Spleen (tissue), 11 donors: ENCODE data around the gene HIPK2. TPM values are rescaled to one million over a fixed set of nuclear protein-coding genes. Genes with fewer than 3 reads are reported as not detected.

Experiments
- DNase-seq: peaks from one replicate; pipeline ENCODE4 v3.0.0-alpha.2; 2020
- H3K27ac ChIP-seq, 8 donors: fragments of 200-600 bp; sonication (generic) in 7 of 8; 1 replicate in 4 of 8; 2 replicates in 4 of 8; pipeline versions ENCODE4 v1.5.0 to v1.8.0; 2016 to 2021; ENCODE audit warnings: inconsistent platforms in 4 of 8, mild to moderate bottlenecking in 4 of 8, moderate library complexity in 1 of 8
- H3K27me3 ChIP-seq, 7 donors: fragments of 200-600 bp; sonication (generic) in 6 of 7; replicated peaks in 1 of 7; 1 replicate in 4 of 7; 2 replicates in 3 of 7; pipeline versions ENCODE4 v1.5.0 to v1.8.0; 2016 to 2021; ENCODE audit warnings: inconsistent platforms in 3 of 7, mild to moderate bottlenecking in 1 of 7
- H3K36me3 ChIP-seq, 6 donors: fragments of 200-600 bp; sonication (generic) in 5 of 6; 1 replicate in 4 of 6; 2 replicates in 2 of 6; pipeline versions ENCODE4 v1.5.0 to v1.8.0; 2016 to 2021; ENCODE audit warnings: inconsistent platforms in 2 of 6
- H3K4me1 ChIP-seq, 6 donors: fragments of 200-600 bp; sonication (generic) in 5 of 6; 1 replicate in 3 of 6; 2 replicates in 3 of 6; pipeline versions ENCODE4 v1.5.0 to v1.8.0; 2016 to 2021; ENCODE audit warnings: inconsistent platforms in 3 of 6
- H3K4me3 ChIP-seq, 8 donors: fragments of 200-600 bp; sonication (generic) in 7 of 8; 1 replicate in 4 of 8; 2 replicates in 4 of 8; pipeline versions ENCODE4 v1.5.0 to v1.8.0; 2016 to 2021; ENCODE audit warnings: inconsistent platforms in 4 of 8, mild to moderate bottlenecking in 4 of 8, moderate library complexity in 2 of 8
- H3K9me3 ChIP-seq, 8 donors: fragments of 200-600 bp; sonication (generic) in 7 of 8; 1 replicate in 4 of 8; 2 replicates in 4 of 8; pipeline versions ENCODE4 v1.5.0 to v1.8.0; 2016 to 2021; ENCODE audit warnings: inconsistent platforms in 4 of 8
- POLR2A ChIP-seq, 3 donors: fragments of 450-650 bp; IDR thresholded peaks; one replicate each; pipeline ENCODE4 v1.5.1; 2017; ENCODE audit warnings: antibody characterized with exemption in 3 of 3, mild to moderate bottlenecking in 1 of 3
- POLR2AphosphoS5 ChIP-seq, 3 donors: sonication (generic); formaldehyde crosslinking; IDR thresholded peaks; one replicate each; pipeline ENCODE4 v1.5.1; 2017; ENCODE audit warnings: antibody characterized with exemption in 3 of 3
- WGBS, 5 donors: extraction: QIAGEN DNeasy Blood & Tissue Kit in 3 of 5; methylation state at CpG; one replicate each; pipeline versions ENCODE4 v1.1.5 to v1.1.7; 2013 to 2018; 5-methylcytosine and 5-hydroxymethylcytosine counted together
- intact Hi-C: fragments of 100-400 bp; cut with DNase I; formaldehyde crosslinking; loops from one replicate; pipeline ENCODE4 v1.15.0; 2023; ENCODE audit warnings: low total_unique reads
- polyA plus RNA-seq, 3 donors: library from polyadenylated mRNA; stranded (reverse); fragments of 200-250 nt; gene quantifications; one replicate each; pipeline ENCODE4 v1.2.1, GENCODE V29; 2013
- total RNA-seq, 7 donors: library from RNA; depleted of rRNA in 3 of 7; stranded (reverse); fragments of >200 nt in 3 of 7; fragmentation: NEBNext Ultra II Directional in 4 of 7; extraction: Animal tissue kit (Norgen Biotek cat#: 25700) in 4 of 7; gene quantifications; one replicate each; pipeline versions ENCODE4 v1.1.0 to v1.2.1, GENCODE V29; 2016 to 2021
- TF ChIP-seq, protein P1 (sequence below), 11 experiments: fragments of 200-600 bp in 7 of 11; fragments of 450-650 bp in 4 of 11; sonication (generic) in 4 of 11; IDR thresholded peaks in 8 of 11; conservative IDR thresholded peaks in 3 of 11; 1 replicate in 7 of 11; 2 replicates in 4 of 11; pipeline versions ENCODE4 v1.4.0 to v1.8.0; 2016 to 2021; ENCODE audit warnings: antibody characterized with exemption in 11 of 11, inconsistent platforms in 4 of 11, mild to moderate bottlenecking in 1 of 11
- donor health status: healthy with polysubstance abuse.
- donor health status: DM: no; HTN: no; CAD: no; lungs with moderate emphysema.
- donor health status: DM: no; HTN: no; CAD: no.
- donor health status: Bipolar disorder and iron deficiency.
- donor health status: healthy.
- donor health status: DM: no; HTN: no; CAD: no.
- donor health status: DM: yes; HTN: yes; CAD: no.

HIPK2 gene
- total and polyA plus RNA-seq, 10 donors, result 1.7 to 97.5 (median 51.8) TPM

GRCh38 chr7:139791316-139791715 lies 13.5 kb upstream of the HIPK2 start:
- Histone ChIP-seq H3K4me3 (no peak overlapping the region), H3K27ac (no peak overlapping the region), H3K4me1 (no peaks in the 10 kb centered on the region), H3K9me3 (no peaks in the 10 kb centered on the region), H3K27me3 (no peaks in the 10 kb centered on the region), H3K36me3 (no peaks in the 10 kb centered on the region)
- TF ChIP-seq, protein P1, sequence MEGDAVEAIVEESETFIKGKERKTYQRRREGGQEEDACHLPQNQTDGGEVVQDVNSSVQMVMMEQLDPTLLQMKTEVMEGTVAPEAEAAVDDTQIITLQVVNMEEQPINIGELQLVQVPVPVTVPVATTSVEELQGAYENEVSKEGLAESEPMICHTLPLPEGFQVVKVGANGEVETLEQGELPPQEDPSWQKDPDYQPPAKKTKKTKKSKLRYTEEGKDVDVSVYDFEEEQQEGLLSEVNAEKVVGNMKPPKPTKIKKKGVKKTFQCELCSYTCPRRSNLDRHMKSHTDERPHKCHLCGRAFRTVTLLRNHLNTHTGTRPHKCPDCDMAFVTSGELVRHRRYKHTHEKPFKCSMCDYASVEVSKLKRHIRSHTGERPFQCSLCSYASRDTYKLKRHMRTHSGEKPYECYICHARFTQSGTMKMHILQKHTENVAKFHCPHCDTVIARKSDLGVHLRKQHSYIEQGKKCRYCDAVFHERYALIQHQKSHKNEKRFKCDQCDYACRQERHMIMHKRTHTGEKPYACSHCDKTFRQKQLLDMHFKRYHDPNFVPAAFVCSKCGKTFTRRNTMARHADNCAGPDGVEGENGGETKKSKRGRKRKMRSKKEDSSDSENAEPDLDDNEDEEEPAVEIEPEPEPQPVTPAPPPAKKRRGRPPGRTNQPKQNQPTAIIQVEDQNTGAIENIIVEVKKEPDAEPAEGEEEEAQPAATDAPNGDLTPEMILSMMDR (IDR thresholded peaks at IDR 0.05 in 8 of 11, conservative IDR thresholded peaks at IDR 0.05 in 3 of 11), result no peak
- TF ChIP-seq POLR2AphosphoS5 (IDR thresholded peaks at IDR 0.05) (no peak), POLR2A (IDR thresholded peaks at IDR 0.05) (no peak)
- no peak for DNase-seq
- intact Hi-C loops, result no loop called here
- 92 to 94% (median 93%) methylated on average over 7 of the region's 7 CpGs for WGBS, 5 donors

DNA sequence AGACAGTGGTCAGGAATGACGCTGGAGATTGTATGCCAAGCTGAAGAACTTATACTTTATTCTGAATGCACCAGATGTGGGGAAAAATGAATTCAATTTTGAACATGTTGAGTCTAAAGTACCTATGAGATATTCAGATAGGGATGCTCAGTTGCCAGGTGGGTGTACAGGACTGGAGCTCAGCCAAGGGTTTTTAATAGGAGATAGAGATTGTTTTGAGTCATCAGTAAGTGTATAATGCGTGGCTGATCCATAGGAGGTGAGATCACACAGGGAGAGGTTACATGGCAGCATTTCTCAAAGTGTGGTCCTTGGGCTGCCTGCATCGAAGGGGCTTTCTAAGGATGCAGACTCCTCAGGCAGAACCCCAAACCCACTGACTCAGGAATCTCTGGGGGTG lies 6.8 kb upstream of the HIPK2 start:
- WGBS, 5 donors, result 73 to 92% (median 88%) methylated on average over 3 of the region's 3 CpGs
- Histone ChIP-seq H3K27ac (no peak overlapping the region), H3K9me3 (no peaks in the 10 kb centered on the region), H3K36me3 (no peaks in the 10 kb centered on the region), H3K4me3 (no peak overlapping the region), H3K4me1 (no peaks in the 10 kb centered on the region), H3K27me3 (peaks cover 0 to 19% (median 0%) of the 10 kb centered on the region in 7 donors)
- intact Hi-C loops, result no loop called here
- no peak for TF ChIP-seq POLR2AphosphoS5 (IDR thresholded peaks at IDR 0.05)
- no peak for TF ChIP-seq POLR2A (IDR thresholded peaks at IDR 0.05)
- TF ChIP-seq, protein P1 (IDR thresholded peaks at IDR 0.05 in 8 of 11, conservative IDR thresholded peaks at IDR 0.05 in 3 of 11), result no peak
- no peak for DNase-seq

GRCh38 chr7:139783647-139784385 lies 6.0 kb upstream of the HIPK2 start:
- WGBS, 5 donors, result 46 to 77% (median 58%) methylated on average over 3 of the region's 3 CpGs
- H3K27me3 ChIP-seq, result peaks cover 0 to 24% (median 0%) of the 10 kb centered on the region in 7 donors
- intact Hi-C loops, result no loop called here
- TF ChIP-seq, protein P1 (IDR thresholded peaks at IDR 0.05 in 8 of 11, conservative IDR thresholded peaks at IDR 0.05 in 3 of 11), result no peak
- TF ChIP-seq POLR2AphosphoS5 (IDR thresholded peaks at IDR 0.05), result no peak
- TF ChIP-seq POLR2A (IDR thresholded peaks at IDR 0.05), result no peak
- H3K36me3 ChIP-seq, result no peaks in the 10 kb centered on the region
- H3K27ac ChIP-seq, result no peak overlapping the region
- no peak overlapping the region for H3K4me3 ChIP-seq
- peaks cover 0 to 8% (median 4%) of the 10 kb centered on the region in 6 donors for H3K4me1 ChIP-seq
- H3K9me3 ChIP-seq, result no peaks in the 10 kb centered on the region
- DNase-seq, result no peak

DNA sequence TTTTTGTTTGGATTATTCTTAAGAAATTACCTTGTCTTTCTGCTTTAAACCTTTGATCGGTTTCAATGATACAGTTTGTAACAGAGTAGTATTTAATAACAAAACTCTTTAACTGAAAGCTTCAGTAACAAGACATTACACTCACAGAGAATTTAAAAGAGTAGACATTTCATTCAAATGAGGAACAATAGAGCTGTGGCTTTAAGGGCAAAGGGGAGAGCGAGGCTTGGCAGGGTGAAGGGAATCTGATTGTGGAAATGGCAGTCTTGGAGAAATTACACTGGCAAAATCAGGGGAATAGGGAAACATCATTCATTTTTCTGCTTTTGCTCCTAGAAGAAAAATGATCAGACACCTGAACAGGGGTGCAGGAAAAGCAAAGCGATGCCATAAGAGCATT lies 5.1 kb upstream of the HIPK2 start:
- H3K36me3 ChIP-seq, result no peaks in the 10 kb centered on the region
- no peaks in the 10 kb centered on the region for H3K9me3 ChIP-seq
- H3K4me3 ChIP-seq, result no peak overlapping the region
- no peak for DNase-seq
- peaks cover 0 to 14% (median 9%) of the 10 kb centered on the region in 6 donors for H3K4me1 ChIP-seq
- TF ChIP-seq, protein P1 (IDR thresholded peaks at IDR 0.05 in 8 of 11, conservative IDR thresholded peaks at IDR 0.05 in 3 of 11), result no peak
- no peak for TF ChIP-seq POLR2A (IDR thresholded peaks at IDR 0.05)
- TF ChIP-seq POLR2AphosphoS5 (IDR thresholded peaks at IDR 0.05), result no peak
- WGBS, 5 donors, result 84 to 91% (median 88%) methylated on average over 3 of the region's 3 CpGs
- intact Hi-C loops, result no loop called here
- H3K27ac ChIP-seq, result no peak overlapping the region
- peaks cover 0 to 24% (median 0%) of the 10 kb centered on the region in 7 donors for H3K27me3 ChIP-seq
